HepG2 (cell line): Measurements from ENCODE around the gene SCIN. TPM values are rescaled to one million over a fixed set of nuclear protein-coding genes. Genes with fewer than 3 reads are reported as not detected.

Source experiments
- ARID5B ChIP-seq: IDR thresholded peaks from 2 replicates; pipeline ENCODE4 v1.4.0; 2020; ENCODE audit warnings: mild to moderate bottlenecking, missing genetic modification reagents
- ATM ChIP-seq: fragments of 450-650 bp; IDR thresholded peaks from 2 replicates; pipeline ENCODE4 v1.7.1; 2017; ENCODE audit warnings: mild to moderate bottlenecking, borderline replicate concordance
- DNMT3B ChIP-seq: conservative IDR thresholded peaks from 2 replicates; pipeline ENCODE4 v1.6.1; 2016; ENCODE audit warnings: missing biosample characterization, control low read depth
- HNRNPH1 ChIP-seq: fragments of 200-400 bp; formaldehyde crosslinking; optimal IDR thresholded peaks from 2 replicates; pipeline ENCODE3; 2017; ENCODE audit warnings: mild to moderate bottlenecking, low read depth, low read length
- HNRNPUL1 ChIP-seq: fragments of 200-400 bp; formaldehyde crosslinking; IDR thresholded peaks from 2 replicates; pipeline ENCODE4 v1.6.1; 2017; ENCODE audit warnings: low read depth, mild to moderate bottlenecking, low read length, moderate library complexity
- IKZF5 ChIP-seq: IDR thresholded peaks from 2 replicates; pipeline ENCODE4 v1.6.1; 2018; ENCODE audit warnings: missing genetic modification reagents, mild to moderate bottlenecking, missing compliant biosample characterization
- MAFK ChIP-seq, 2 experiments: IDR thresholded peaks in 1 of 2; conservative IDR thresholded peaks in 1 of 2; 2 replicates each; pipeline ENCODE4 v1.6.1; 2011; ENCODE audit warnings: improper control_type of control experiment in 2 of 2, low read length in 2 of 2
- MXD1 ChIP-seq: sonication (generic); formaldehyde crosslinking; IDR thresholded peaks from 2 replicates; pipeline ENCODE4 v1.4.0; 2020; ENCODE audit warnings: mild to moderate bottlenecking, missing genetic modification reagents
- NR2F2 ChIP-seq: IDR thresholded peaks from 2 replicates; pipeline ENCODE4 v1.6.1; 2012; ENCODE audit warnings: low read depth, inconsistent platforms, borderline replicate concordance
- POGZ ChIP-seq: sonication (generic); formaldehyde crosslinking; IDR thresholded peaks from 2 replicates; pipeline ENCODE4 v1.4.0; 2020; ENCODE audit warnings: mild to moderate bottlenecking, missing genetic modification reagents
- REST ChIP-seq, 2 experiments: IDR thresholded peaks; 2 replicates each; pipeline ENCODE4 v1.6.1; 2011 to 2012; ENCODE audit warnings: low read length in 2 of 2, borderline replicate concordance in 1 of 2, low read depth in 1 of 2, mild to moderate bottlenecking in 1 of 2, moderate library complexity in 1 of 2
- SMAD9 ChIP-seq: sonication (generic); formaldehyde crosslinking; IDR thresholded peaks from 2 replicates; pipeline ENCODE4 v1.5.1; 2020; ENCODE audit warnings: mild to moderate bottlenecking, missing genetic modification reagents
- ZBTB38 ChIP-seq: sonication (generic); formaldehyde crosslinking; IDR thresholded peaks from 2 replicates; pipeline ENCODE4 v1.5.1; 2020; ENCODE audit warnings: mild to moderate bottlenecking, missing genetic modification reagents
- ZNF143 ChIP-seq: sonication (generic); formaldehyde crosslinking; IDR thresholded peaks from 2 replicates; pipeline ENCODE4 v1.4.0; 2020; ENCODE audit warnings: missing genetic modification reagents
- ZNF354B ChIP-seq: sonication (generic); formaldehyde crosslinking; IDR thresholded peaks from 2 replicates; pipeline ENCODE4 v1.8.0; 2022; ENCODE audit warnings: mild to moderate bottlenecking, missing genetic modification reagents
- ZNF616 ChIP-seq: sonication (generic); formaldehyde crosslinking; IDR thresholded peaks from 2 replicates; pipeline ENCODE4 v1.5.0; 2020; ENCODE audit warnings: low read depth, mild to moderate bottlenecking, missing genetic modification reagents
- ZNF7 ChIP-seq: IDR thresholded peaks from 2 replicates; pipeline ENCODE4 v1.6.1; 2016; ENCODE audit warnings: missing biosample characterization, missing genetic modification reagents
- ZNF790 ChIP-seq: sonication (generic); formaldehyde crosslinking; IDR thresholded peaks from 2 replicates; pipeline ENCODE4 v1.8.0; 2022; ENCODE audit warnings: missing genetic modification reagents, mild to moderate bottlenecking, borderline replicate concordance
- polyA plus RNA-seq, 8 experiments: library from polyadenylated mRNA; depleted of rRNA in 3 of 8; stranded (reverse) in 7 of 8; unstranded in 1 of 8; fragments of >200 nt; fragmentation: Illumina TruSeq in 4 of 8; extraction: Trizol in 4 of 8; gene quantifications; 2 replicates each; pipeline versions ENCODE4 v1.2.1 to v1.2.3, GENCODE V29; 2011 to 2016; ENCODE audit warnings: low read depth in 4 of 8, missing spikeins in 1 of 8, mixed read lengths in 1 of 8; ENCODE audit not compliant: insufficient read depth in 1 of 8
- total RNA-seq, 5 experiments: library from RNA; depleted of rRNA; stranded (reverse); fragments of >200 nt; fragmentation: Illumina TruSeq; extraction: Trizol; gene quantifications; 2 replicates each; pipeline ENCODE4 v1.2.3, GENCODE V29; 2016; ENCODE audit warnings: low read depth in 1 of 5

Gene SCIN
- total and polyA plus RNA-seq, 2 of the 13 experiments (the other 11 are each of a cell fraction or from before 2014, with no cell fraction given) = not detected

GRCh38 chr7:12647364-12648219 lies 77.1 kb downstream of the SCIN start (continued):
- TF ChIP-seq SMAD9 (CRISPR knock-in tag) = no peak
- no peak for TF ChIP-seq ZNF7
- TF ChIP-seq ZBTB38 (CRISPR knock-in tag) = no peak
- TF ChIP-seq HNRNPUL1 = no peak
- no peak for TF ChIP-seq ZNF616 (CRISPR knock-in tag)
- TF ChIP-seq ATM = no peak
- no peak for TF ChIP-seq ZNF143
- TF ChIP-seq ARID5B = peak; percentile 96
- TF ChIP-seq MAFK (conservative IDR thresholded peaks at IDR 0.05 in 1 of 2, IDR thresholded peaks at IDR 0.05 in 1 of 2; ENCODE audit: low read length in 2 of 2) = peak; percentile 55 to 82; a peak in 3 of 4 replicates
- no peak for TF ChIP-seq HNRNPH1
- TF ChIP-seq ZNF354B (CRISPR knock-in tag) = no peak
- no peak for TF ChIP-seq REST (IDR thresholded peaks at IDR 0.05; ENCODE audit: borderline replicate concordance in 1 of 2, low read depth in 1 of 2, low read length in 2 of 2)
- peak; percentile 60 for TF ChIP-seq IKZF5 (CRISPR knock-in tag)
- 0 out of 2 replicates have a peak, but pooled peaks have one; percentile 45 for TF ChIP-seq DNMT3B
- no peak for TF ChIP-seq NR2F2
- TF ChIP-seq MXD1 = no peak
- no peak for TF ChIP-seq ZNF790
- TF ChIP-seq POGZ (CRISPR knock-in tag) = peak; percentile 82
- TF ChIP-seq, all 625 proteins: peak for 76
